PC-3 (cell line): ENCODE results near the gene KCTD5. TPM values are rescaled to one million over a fixed set of nuclear protein-coding genes. Genes with fewer than 3 reads are reported as not detected.

ENCODE experiments used
- ATAC-seq: fragments of 200-7000 bp; cut with Tn5 transposase; 2 replicates; pipeline ENCODE4 v1.9.1; 2020; ENCODE audit warnings: mild to moderate bottlenecking, moderate library complexity
- BruUV-seq: library from RNA; stranded (reverse); fragments of 400-500 nt; replicated peaks from 2 replicates; lab custom pipeline; 2021; lab: Mats Ljungman, UMichigan
- CTCF ChIA-PET: fragments of 300-600 bp; sonication (Branson Sonifier 250); formaldehyde crosslinking; loops from one replicate; lab custom pipeline; 2022; ENCODE audit warnings: antibody characterized with exemption; lab: Charles Lee
- POLR2A ChIA-PET: fragments of 300-600 bp; sonication (Branson Sonifier 250); formaldehyde crosslinking; loops from one replicate; lab custom pipeline; 2022; ENCODE audit warnings: antibody characterized with exemption; ENCODE audit not compliant: unreplicated experiment; lab: Charles Lee
- DNase-seq: peaks from one replicate; pipeline ENCODE4 v3.0.0-alpha.2; 2015
- H2AFZ ChIP-seq: fragments of 300-600 bp; sonication (generic); 2 replicates; pipeline ENCODE4 v1.6.0; 2016; ENCODE audit warnings: antibody characterized with exemption, low read length
- H3F3A ChIP-seq: fragments of 300-600 bp; sonication (generic); one replicate; pipeline ENCODE4 v1.6.0; 2017; ENCODE audit warnings: antibody characterized with exemption, low read length, control low read depth, mild to moderate bottlenecking; ENCODE audit not compliant: unreplicated experiment
- H3K27ac ChIP-seq: fragments of 300-600 bp; sonication (generic); 2 replicates; pipeline ENCODE4 v1.5.1; 2016; ENCODE audit warnings: mild to moderate bottlenecking, low read length
- H3K27me3 ChIP-seq: fragments of 300-600 bp; sonication (generic); 2 replicates; pipeline ENCODE4 v1.6.1; 2016; ENCODE audit warnings: low read length, mixed read lengths
- H3K36me3 ChIP-seq: fragments of 300-600 bp; sonication (generic); 2 replicates; pipeline ENCODE4 v1.6.1; 2016; ENCODE audit warnings: low read depth, mixed run types, low read length, mixed read lengths
- H3K4me1 ChIP-seq: fragments of 300-600 bp; sonication (generic); 2 replicates; pipeline ENCODE4 v1.5.1; 2016; ENCODE audit warnings: low read length; ENCODE audit not compliant: insufficient read depth
- H3K4me2 ChIP-seq: fragments of 300-600 bp; sonication (generic); 2 replicates; pipeline ENCODE4 v1.6.0; 2016; ENCODE audit warnings: low read length
- H3K4me3 ChIP-seq: fragments of 300-600 bp; sonication (generic); 2 replicates; pipeline ENCODE4 v1.5.1; 2016; ENCODE audit warnings: mild to moderate bottlenecking, low read length, mixed read lengths
- H3K79me2 ChIP-seq: fragments of 300-600 bp; sonication (generic); 2 replicates; pipeline ENCODE4 v1.6.1; 2017; ENCODE audit warnings: low read length, mixed read lengths
- H3K9ac ChIP-seq: fragments of 300-600 bp; sonication (generic); 2 replicates; pipeline ENCODE4 v1.6.0; 2016; ENCODE audit warnings: mild to moderate bottlenecking, low read length
- H3K9me2 ChIP-seq: fragments of 300-600 bp; sonication (generic); replicated peaks from 2 replicates; pipeline ENCODE4 v1.6.1; 2016; ENCODE audit warnings: mixed run types, low read length, mixed read lengths
- H3K9me3 ChIP-seq: fragments of 300-600 bp; sonication (generic); 2 replicates; pipeline ENCODE4 v1.6.1; 2016; ENCODE audit warnings: low read length, mixed read lengths
- H4K20me1 ChIP-seq: fragments of 300-600 bp; sonication (generic); 2 replicates; pipeline ENCODE4 v1.6.1; 2016; ENCODE audit warnings: low read length, mixed read lengths
- EZH2 ChIP-seq: fragments of 300-600 bp; sonication (generic); IDR thresholded peaks from one replicate; pipeline ENCODE4 v1.6.1; 2017; ENCODE audit warnings: antibody characterized with exemption, mild to moderate bottlenecking, low read length; ENCODE audit not compliant: unreplicated experiment
- EZH2phosphoT487 ChIP-seq: fragments of 300-600 bp; sonication (generic); IDR thresholded peaks from 2 replicates; pipeline ENCODE4 v1.6.1; 2018; ENCODE audit warnings: mild to moderate bottlenecking, antibody characterized with exemption, low read length, borderline replicate concordance
- intact Hi-C: fragments of 100-400 bp; cut with micrococcal nuclease; formaldehyde crosslinking; loops from 2 replicates; pipeline ENCODE4 v1.9.0; 2023
- total RNA-seq: library from RNA; depleted of rRNA; stranded (reverse); fragments of >200 nt; gene quantifications from 2 replicates; pipeline ENCODE4 v1.2.3, GENCODE V29; 2014
- TF ChIP-seq, protein P1 (sequence below): fragments of 300-600 bp; sonication (generic); conservative IDR thresholded peaks from 2 replicates; pipeline ENCODE4 v1.5.1; 2017; ENCODE audit warnings: antibody characterized with exemption, low read depth, mild to moderate bottlenecking, low read length

The KCTD5 gene
- total RNA-seq, 1 experiment from 2014 or later, result 52.2 TPM

DNA sequence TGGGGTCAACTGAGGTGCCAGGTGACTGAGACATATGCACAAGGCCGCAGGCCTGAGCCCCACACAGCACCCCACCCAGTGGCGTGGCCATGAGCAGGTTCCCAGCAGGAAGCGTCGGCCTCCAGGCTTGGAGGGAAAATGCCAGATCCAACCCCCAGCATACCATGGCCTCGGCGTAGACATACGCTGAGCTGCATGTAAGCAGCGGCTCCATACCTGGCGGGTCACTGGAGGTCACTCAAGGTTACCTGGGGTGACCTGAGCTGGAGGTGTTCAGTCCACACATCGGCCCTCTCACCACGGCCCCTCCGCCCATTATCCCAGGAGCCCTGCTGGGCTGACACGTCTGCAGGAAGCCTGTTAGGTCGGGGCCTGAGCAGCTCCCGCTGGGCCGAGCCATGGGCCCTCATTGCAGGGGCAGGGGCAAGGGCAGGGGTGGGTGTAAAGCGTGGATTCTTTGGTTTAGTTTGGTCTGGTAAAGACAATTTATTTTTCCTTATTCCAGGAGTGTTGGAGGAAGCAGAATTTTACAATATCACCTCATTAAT is 15.2 kb downstream of the KCTD5 start:
- H3K9me2 ChIP-seq, result no peaks in the 10 kb centered on the region
- no peaks in the 10 kb centered on the region for H3F3A ChIP-seq
- ChIA-PET POLR2A (no interaction called here), CTCF (no interaction called here)
- H3K4me2 ChIP-seq, result no peak overlapping the region
- TF ChIP-seq, protein P1, sequence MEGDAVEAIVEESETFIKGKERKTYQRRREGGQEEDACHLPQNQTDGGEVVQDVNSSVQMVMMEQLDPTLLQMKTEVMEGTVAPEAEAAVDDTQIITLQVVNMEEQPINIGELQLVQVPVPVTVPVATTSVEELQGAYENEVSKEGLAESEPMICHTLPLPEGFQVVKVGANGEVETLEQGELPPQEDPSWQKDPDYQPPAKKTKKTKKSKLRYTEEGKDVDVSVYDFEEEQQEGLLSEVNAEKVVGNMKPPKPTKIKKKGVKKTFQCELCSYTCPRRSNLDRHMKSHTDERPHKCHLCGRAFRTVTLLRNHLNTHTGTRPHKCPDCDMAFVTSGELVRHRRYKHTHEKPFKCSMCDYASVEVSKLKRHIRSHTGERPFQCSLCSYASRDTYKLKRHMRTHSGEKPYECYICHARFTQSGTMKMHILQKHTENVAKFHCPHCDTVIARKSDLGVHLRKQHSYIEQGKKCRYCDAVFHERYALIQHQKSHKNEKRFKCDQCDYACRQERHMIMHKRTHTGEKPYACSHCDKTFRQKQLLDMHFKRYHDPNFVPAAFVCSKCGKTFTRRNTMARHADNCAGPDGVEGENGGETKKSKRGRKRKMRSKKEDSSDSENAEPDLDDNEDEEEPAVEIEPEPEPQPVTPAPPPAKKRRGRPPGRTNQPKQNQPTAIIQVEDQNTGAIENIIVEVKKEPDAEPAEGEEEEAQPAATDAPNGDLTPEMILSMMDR, result no peak
- TF ChIP-seq EZH2 (no peak), EZH2phosphoT487 (no peak)
- H3K27me3 ChIP-seq, result no peaks in the 10 kb centered on the region
- peaks cover 8% of the 10 kb centered on the region for H3K79me2 ChIP-seq
- no peaks in the 10 kb centered on the region; the same call in 1 of the 2 replicates for H3K36me3 ChIP-seq
- intact Hi-C loops, result no loop called here
- H3K9me3 ChIP-seq, result no peaks in the 10 kb centered on the region
- no peak overlapping the region for H3K27ac ChIP-seq
- H3K4me3 ChIP-seq, result no peak overlapping the region
- H3K9ac ChIP-seq, result no peak overlapping the region
- no TSS peak for BruUV-seq
- ATAC-seq (no peak), DNase-seq (no peak)
- H3K4me1 ChIP-seq, result no peaks in the 10 kb centered on the region
- no peak overlapping the region for H2AFZ ChIP-seq
- H4K20me1 ChIP-seq, result no peaks in the 10 kb centered on the region

DNA sequence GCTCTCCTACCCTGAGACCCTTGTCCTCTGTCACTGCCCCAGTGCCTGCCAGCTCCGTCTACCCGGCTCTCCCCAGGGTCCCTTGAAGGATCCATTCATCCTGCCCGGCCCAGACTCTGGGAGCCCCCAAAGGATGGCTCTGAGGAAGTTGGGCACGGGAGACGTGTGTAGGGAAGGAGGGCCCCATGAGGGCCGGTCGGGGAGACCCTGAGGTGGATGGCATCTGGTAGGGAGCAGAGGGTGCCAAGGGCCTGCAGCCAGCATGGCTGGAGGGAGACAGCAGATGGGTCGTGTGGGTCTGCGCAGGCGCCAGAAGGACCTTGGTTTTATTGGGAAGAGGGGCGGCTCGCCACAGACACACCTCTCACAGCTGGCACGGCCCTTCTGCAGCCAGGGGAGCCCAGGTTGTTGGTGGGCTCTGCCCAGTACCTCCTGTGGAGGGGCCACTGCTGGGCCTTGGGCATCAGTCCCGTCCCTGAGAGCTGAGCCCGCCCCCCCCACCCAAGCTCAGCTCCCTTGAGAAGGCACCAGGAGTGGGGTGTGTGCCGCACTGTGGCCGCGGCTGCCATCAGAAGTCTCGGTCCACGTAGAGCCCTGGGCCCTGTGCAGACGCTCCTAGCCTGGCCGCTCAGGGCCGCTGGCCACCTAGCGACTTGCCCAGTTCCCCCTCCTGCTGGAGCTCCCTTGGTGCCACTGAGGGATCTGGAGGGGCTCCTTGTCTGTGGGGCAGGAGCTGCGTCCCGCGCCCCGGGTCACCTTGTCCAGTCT is 16.0 kb downstream of the KCTD5 start:
- Histone ChIP-seq H3K9me2 (no peaks in the 10 kb centered on the region), H3K27ac (no peak overlapping the region), H3K9me3 (no peaks in the 10 kb centered on the region), H3K4me3 (no peak overlapping the region), H3F3A (no peaks in the 10 kb centered on the region), H3K79me2 (0 out of 2 replicates have a peak, but pooled peaks cover under 1% of the 10 kb centered on the region), H3K36me3 (no peaks in the 10 kb centered on the region; the same call in 1 of the 2 replicates), H3K4me2 (no peak overlapping the region), H3K4me1 (no peaks in the 10 kb centered on the region), H3K9ac (no peak overlapping the region), H4K20me1 (no peaks in the 10 kb centered on the region), H2AFZ (no peak overlapping the region), H3K27me3 (no peaks in the 10 kb centered on the region)
- DNase-seq (no peak), ATAC-seq (no peak)
- ChIA-PET POLR2A (no interaction called here), CTCF (no interaction called here)
- no TSS peak for BruUV-seq
- intact Hi-C loops, result no loop called here
- TF ChIP-seq, protein P1, result no peak
- TF ChIP-seq EZH2 (no peak), EZH2phosphoT487 (no peak)
